GM18498 (cell line): Measurements from ENCODE around the gene WDR91.

Experiments used
- ATAC-seq: cut with Tn5 transposase; IDR thresholded peaks from one replicate; pipeline ENCODE4 v1.9.1; 2021; ENCODE audit warnings: mild to moderate bottlenecking, moderate library complexity; ENCODE audit not compliant: unreplicated experiment

Gene WDR91

DNA sequence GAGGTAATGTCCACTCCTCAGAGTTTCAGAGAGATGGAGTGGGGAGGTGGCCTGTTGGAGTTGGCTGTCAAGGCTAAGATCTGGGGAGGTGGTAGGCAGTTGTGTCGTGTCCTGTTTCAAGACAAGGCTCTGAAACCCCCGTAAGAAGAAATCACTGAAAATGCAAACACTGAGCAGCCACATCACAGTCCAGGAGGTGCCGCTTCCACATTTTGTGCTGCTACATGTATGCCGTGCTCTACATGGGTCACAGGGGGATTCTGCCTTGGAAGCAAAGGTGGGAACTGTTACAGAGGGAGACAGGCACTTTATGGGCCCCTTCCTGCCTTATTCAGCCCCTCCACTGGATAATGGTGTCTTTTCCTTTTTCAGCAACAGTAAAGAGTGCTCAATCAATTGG, 11.9 kb downstream of the WDR91 start:
- no peak for ATAC-seq

- no peak for ATAC-seq
These were observed 13.2 kb downstream of the WDR91 start for GRCh38 chr7:135197906-135198655.

DNA sequence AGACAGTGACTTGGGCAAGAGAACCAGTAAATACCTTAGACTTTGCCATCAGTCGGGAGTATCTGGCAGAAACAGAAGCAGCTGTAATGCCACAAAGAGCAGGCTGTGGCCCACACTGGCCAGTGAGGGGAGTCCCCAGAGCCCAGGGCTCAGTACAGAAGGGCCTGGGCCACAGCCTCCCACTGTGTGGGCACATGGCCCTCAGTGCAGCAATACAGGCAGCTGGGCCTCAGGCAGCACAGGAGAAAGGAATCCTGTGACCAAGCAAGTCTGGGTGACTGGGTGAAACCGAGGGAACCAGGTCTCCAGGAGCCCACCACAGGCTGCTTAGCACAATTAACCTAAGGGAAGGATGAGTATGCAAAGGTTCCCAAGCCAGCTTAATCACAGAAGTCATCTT, 14.0 kb downstream of the WDR91 start:
- no peak for ATAC-seq

DNA sequence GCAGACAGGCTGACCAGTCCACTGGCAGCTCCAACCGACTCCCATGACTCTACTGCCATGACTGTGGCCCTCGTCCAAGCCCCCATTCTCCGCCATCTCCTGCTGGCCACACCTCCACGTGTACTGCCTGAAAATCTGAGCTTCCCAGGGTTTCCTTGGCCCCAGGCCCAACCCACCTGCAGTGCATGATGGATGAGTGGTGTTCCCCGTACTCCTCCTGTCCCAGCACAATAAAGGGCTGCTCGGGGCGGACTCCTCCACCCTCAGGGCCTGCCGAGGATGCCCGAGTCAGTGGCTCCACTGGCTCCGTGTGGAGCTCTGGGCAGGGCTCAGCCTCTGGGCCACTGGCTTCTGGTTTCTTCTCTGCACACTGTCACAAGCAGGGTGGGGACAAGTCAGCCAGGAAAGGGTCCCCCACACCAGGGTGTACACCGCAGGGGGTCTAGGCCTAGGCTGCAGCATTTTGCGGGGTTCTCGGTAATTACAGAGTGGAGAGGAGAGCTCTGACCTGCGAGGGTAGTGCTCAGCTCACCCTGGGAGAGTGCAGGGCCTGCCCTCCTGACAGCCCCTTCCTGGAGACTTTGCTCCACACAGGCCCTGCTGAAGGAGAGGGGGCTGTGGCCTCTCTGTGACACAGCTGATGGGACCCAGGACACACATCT, 15.2 kb downstream of the WDR91 start:
- no peak for ATAC-seq

DNA sequence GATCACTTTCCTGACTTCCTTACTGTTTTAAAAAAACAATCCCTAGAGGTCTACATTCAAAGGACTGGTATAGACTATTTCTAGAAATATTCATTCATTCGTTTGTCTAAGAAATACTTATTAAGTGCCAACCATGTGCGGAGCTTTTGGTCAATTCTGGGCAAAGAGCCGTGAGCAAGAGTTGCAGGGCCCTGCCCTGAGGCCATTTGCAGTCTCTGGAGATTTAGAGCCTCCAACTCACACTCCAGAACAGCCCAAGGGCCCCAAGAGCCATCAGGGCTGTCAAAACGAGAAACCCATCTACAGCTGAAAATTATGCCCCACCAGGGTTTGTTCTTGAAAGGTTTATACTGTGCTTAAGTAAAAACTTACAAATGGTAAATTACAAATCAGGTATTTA, 16.2 kb downstream of the WDR91 start:
- ATAC-seq, result no peak

DNA sequence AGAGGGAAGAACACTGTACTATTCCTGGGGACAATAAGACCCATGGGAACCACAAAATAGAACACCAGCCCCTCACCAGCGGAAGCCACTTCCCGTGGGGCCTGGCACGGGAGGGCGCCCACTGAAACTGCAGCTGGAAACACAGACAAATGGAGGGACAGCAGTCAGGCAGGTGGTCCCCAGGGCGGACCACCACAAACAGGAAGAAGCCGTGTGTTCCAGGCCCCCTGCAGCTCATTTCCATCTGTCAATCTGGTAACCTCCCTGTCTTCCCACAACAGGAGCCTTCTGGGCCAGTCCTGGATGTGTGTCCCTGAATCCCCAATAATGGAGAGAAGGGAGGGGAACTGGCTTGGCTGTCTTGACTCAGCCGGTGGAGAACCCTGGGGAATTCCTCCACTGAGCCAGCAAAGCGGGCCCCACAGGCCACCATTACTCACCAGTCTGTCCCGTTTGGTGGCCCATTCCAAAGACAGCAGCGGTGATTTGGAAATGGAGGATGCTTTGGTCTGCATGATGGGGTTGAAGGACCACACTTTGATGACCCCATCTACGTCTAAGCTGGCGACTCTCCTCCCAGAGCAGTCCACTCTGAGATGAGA, 16.7 kb downstream of the WDR91 start:
- ATAC-seq, result no peak

DNA sequence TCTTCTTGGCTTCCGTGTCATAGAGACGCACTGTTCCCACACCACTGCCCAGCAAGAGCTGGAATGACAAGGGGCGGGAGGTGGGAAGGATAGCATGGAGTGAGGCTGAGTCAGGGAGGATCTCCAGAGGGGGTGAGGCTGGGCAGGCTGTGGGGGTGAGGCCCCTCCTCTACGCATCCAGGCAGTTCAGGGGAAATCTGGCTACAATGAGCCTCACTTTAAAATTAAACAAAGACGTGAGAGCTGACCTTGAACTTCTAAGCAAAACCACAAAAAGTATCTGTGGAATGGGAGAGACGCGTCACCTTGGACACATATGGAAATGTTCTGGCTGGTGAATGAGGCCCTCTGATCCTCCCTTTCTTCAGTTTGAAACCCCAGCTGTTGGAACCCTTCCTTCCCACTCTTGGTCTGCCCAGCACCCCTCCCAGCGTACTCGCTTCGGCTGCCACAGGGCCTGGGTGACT, 17.7 kb downstream of the WDR91 start:
- ATAC-seq, result no peak

GRCh38 chr7:135192914-135193536, 18.3 kb downstream of the WDR91 start:
- no peak for ATAC-seq

DNA sequence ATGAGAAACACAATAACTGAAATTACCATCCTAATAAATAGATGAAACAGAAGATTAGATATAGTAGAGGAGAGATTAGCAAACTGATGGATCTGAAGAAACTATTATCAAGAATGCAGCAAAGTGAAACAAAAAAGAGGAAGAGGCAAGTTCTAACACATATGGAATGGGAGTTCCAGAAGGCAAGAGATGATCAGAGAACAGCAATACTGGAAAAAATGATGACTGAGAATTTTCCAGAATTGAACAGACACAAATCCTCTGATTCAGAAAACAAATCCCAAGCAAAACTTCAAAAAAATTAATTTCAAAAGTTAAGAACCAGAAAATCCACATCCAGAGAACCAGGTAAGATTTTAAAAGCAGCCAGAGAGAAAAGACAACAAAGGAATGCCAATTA, 20.6 kb downstream of the WDR91 start:
- no peak for ATAC-seq

- no peak for ATAC-seq
These were observed 21.4 kb downstream of the WDR91 start for GRCh38 chr7:135189961-135190360.

- ATAC-seq, result no peak
These were observed 22.1 kb downstream of the WDR91 start for GRCh38 chr7:135189221-135189662.

GRCh38 chr7:135188298-135188984, 22.9 kb downstream of the WDR91 start:
- ATAC-seq, result peak; percentile 35

DNA sequence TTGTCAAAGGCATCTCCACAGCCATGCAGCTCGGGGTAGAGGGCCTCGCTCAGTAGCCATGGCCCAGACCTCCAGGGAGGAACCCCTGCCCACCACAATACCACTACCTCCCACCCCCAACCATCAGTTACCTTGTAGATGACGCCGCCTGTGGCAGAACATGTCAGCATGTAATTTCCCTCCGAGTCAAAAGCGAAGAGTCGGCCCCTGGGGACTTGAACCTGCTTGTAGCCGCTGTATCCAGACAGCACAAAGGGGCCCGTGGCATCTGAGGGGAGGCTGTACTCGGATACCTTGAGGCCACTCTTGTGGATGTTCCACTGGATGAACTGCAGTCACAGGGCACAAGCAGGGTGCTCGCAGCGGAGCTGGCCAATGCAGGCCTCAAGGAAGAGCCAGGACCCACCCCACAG, 24.5 kb downstream of the WDR91 start:
- ATAC-seq, result peak; percentile 56

GRCh38 chr7:135186261-135186540, 25.1 kb downstream of the WDR91 start:
- no peak for ATAC-seq

- ATAC-seq, result no peak
These were observed 25.7 kb downstream of the WDR91 start for GRCh38 chr7:135185471-135186260.

DNA sequence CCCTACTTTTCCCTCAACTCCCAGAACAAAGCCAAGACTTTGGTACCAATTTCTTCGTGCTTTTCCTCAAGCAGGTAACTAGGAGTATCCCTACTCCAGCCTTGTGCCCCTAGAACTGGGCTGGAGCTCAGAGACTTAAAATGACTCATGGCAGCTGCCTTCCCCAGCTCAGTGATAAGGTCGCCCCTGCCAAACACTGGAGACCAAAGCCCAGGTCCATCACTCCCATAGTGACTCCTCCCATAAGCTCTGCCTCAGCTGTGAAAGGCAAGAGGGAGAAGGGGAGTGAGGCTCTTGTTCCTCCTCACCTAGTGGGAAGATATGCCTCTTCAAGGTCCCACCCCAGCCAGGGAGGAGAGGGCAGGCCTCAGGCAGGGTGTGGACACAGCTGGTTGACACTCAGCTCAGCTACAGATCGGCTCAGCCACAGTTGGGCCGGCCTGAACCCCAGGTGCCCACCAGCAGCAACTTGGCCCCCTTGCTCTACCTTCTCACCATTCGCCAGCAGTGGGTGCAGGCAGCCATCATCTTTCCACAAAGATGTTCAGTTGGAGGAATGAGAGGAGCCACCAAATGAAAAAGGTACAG, 27.0 kb downstream of the WDR91 start:
- ATAC-seq, result no peak

GRCh38 chr7:135183478-135183877, 27.8 kb downstream of the WDR91 start:
- no peak for ATAC-seq

DNA sequence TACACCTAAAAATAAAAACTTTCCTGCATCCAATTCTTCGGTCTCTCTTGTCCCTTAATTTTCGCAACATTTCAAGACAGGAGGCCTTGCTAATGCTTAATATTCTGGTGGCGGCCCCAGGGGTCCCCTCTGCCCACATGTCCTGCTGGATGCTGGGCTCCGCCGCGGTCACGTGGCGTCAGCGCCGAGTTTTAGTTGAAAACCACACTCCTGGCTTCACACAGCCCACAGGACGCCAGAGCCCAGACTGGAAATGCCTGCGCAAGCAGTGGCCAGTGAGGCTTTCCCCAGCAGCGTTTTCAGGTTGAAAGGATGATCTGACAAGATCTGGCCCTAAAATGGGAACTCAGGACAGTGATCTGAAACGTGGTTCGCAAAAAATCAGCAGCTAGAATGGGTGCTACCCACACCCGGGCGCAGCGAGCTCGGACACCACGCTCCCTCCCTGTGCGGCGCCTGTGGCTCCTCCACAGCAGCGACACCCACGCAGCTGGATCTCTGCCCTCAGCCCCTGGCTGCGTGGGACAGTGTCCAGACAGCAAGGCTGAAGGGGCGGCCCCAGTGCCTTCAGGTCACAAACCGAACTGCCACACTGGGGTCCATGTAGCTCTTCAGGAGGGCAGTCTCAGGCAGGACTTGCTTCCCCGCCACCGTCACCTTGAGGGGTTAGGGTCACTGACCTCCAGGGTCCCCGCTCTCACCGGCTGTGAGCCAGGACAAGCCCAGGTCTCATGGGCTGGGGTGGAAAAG, 29.2 kb downstream of the WDR91 start:
- ATAC-seq, result no peak

GRCh38 chr7:135181261-135181928, 29.9 kb downstream of the WDR91 start:
- no peak for ATAC-seq
